GM19240 (cell line): ENCODE results near the gene WDR81.
"Not testable (repeated sequence)": the region's sequence is repeated elsewhere in the genome, so short reads cannot be mapped to it uniquely, and the experiment has no call there.

ENCODE experiments used
- DNase-seq: peaks from one replicate; pipeline ENCODE4 v3.0.0; 2011; ENCODE audit warnings: low spot score; ENCODE audit not compliant: insufficient read length

WDR81 gene

GRCh38 chr17:1730326-1731193 is 6.1 kb downstream of the WDR81 start:
- no peak for DNase-seq

GRCh38 chr17:1731194-1731506 is 6.6 kb downstream of the WDR81 start:
- no peak for DNase-seq

GRCh38 chr17:1732241-1732832 is 7.8 kb downstream of the WDR81 start:
- DNase-seq: no peak

GRCh38 chr17:1732833-1733321 is 8.4 kb downstream of the WDR81 start:
- no peak for DNase-seq

- no peak for DNase-seq
Observed at GRCh38 chr17:1733759-1734158, 9.3 kb downstream of the WDR81 start.

- DNase-seq: no peak
Observed at GRCh38 chr17:1735418-1735817, 10.9 kb downstream of the WDR81 start.

GRCh38 chr17:1735834-1736347 is 11.4 kb downstream of the WDR81 start:
- DNase-seq: no peak

GRCh38 chr17:1736348-1737281 is 12.1 kb downstream of the WDR81 start:
- peak; percentile 70 for DNase-seq

GRCh38 chr17:1737531-1738291 is 13.2 kb downstream of the WDR81 start:
- DNase-seq: no peak

- DNase-seq: not testable (repeated sequence)
Observed at GRCh38 chr17:1741899-1742298, 17.4 kb downstream of the WDR81 start.

GRCh38 chr17:1742371-1743087 is 18.0 kb downstream of the WDR81 start, which contains the start of gene SERPINF2:
TSS of gene SERPINF2 (plus strand) at chr17:1742871. CDS start at chr17:1744996, 2,125 bp downstream.
- DNase-seq: no peak

- no peak for DNase-seq
Observed at GRCh38 chr17:1743088-1743439, 18.6 kb downstream of the WDR81 start.

GRCh38 chr17:1744551-1745512 is 20.3 kb downstream of the WDR81 start:
- DNase-seq: no peak

- DNase-seq: no peak
Observed at GRCh38 chr17:1745513-1746020, 21.1 kb downstream of the WDR81 start.

GRCh38 chr17:1746975-1747543 is 22.6 kb downstream of the WDR81 start:
- no peak for DNase-seq

- no peak for DNase-seq
Observed at GRCh38 chr17:1750628-1751027, 26.1 kb downstream of the WDR81 start.

GRCh38 chr17:1752425-1753262 is 28.1 kb downstream of the WDR81 start:
- no peak for DNase-seq
